ENCODE data around the gene SUGCT. TPM values are rescaled to one million over a fixed set of nuclear protein-coding genes. Genes with fewer than 3 reads are reported as not detected.

SUGCT gene
- polyA plus RNA-seq, 1 donor from 2014 or later, result 1.3 TPM

DNA sequence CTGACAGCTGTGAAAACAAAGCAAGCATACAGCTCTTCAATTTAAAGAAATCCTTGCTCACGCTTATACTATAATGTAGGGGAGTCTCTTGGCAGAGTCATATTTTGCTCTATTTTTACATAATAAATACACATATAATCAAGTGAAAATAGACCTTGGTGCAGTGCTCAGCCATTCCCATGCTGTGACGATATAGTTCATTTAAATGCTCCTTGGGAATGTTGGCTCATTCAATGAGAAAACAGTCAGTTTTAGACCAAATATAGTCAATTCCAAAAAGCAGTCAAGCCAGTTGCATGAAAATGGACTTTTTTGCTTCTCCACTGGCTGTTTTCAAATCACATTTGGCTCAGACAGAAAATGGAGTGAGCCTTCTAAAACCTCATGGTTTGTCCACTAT, 587.4 kb downstream of the SUGCT start:
- Mint-ChIP-seq H3K27ac (no peak overlapping the region), H3K4me1 (no peaks in the 10 kb centered on the region), H3K36me3 (peaks cover 1% of the 10 kb centered on the region), H3K4me3 (no peak overlapping the region), H3K27me3 (peaks cover 2% of the 10 kb centered on the region), H3K9me3 (no peaks in the 10 kb centered on the region)

DNA sequence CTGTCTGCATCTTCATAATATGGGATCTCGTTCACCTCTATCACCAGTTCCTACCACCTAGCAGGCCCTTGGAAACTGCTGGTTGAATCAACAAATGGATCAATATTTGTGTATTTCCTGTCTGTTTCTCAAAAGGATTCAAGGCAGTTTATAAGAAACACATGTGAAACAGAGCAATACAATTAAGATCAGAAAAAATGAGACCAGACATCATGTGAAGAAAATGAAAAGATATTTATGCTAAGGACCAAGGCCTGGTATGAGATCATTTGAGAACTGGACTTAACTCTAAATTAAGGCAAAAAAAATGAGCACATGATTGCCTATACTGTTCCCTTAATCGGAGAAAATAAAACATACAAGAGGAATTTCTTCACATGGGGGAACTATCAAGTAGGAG, 589.0 kb downstream of the SUGCT start:
- no peaks in the 10 kb centered on the region for H3K36me3 Mint-ChIP-seq
- no peak overlapping the region for H3K4me3 Mint-ChIP-seq
- no peaks in the 10 kb centered on the region for H3K9me3 Mint-ChIP-seq
- H3K27me3 Mint-ChIP-seq, result peaks cover 2% of the 10 kb centered on the region
- no peaks in the 10 kb centered on the region for H3K4me1 Mint-ChIP-seq
- H3K27ac Mint-ChIP-seq, result no peak overlapping the region

DNA sequence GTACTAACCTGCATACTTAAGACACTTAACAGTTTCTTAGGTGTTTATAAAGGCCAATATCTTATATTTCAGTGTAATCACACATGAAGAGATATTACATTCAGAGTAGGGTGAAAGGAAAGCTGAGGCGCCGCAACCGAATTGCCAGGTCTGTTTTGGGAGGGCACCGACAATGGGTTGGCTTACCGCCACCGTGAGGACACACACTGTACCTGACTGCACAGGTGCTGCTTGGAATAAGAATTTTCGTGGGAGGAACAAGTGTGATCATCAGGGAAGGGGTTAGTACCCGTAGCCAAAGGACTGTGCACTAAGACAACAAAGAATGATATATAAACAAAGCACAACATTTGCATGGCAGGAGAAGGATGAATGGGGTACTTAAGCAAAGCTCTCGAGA, 591.8 kb downstream of the SUGCT start:
- Mint-ChIP-seq H3K27me3 (peaks cover 2% of the 10 kb centered on the region), H3K9me3 (peaks cover 0 to 3% (median 2%) of the 10 kb centered on the region in 3 donors), H3K36me3 (no peaks in the 10 kb centered on the region), H3K4me1 (no peaks in the 10 kb centered on the region), H3K27ac (no peak overlapping the region), H3K4me3 (peak overlapping the region in 1 of 4 donors; percentile 58)

DNA sequence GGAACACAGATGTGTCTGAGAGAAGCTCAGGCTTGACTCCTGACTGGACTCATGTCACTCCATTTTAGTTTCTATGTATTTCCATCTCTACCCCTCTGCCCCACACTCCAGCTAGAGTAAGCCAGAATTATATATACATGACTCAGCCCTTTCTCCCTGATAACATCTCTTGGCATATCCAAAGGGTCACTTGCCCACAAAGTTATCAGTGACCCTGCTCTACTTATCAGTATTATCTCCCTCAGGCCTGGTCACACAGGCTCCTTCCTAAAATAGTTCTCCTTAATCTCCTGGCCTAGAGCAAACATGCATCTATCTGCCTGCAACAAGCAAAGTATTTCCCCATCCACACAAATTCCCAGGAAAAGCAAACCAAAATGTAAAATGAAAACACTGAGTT, 598.3 kb downstream of the SUGCT start:
- Mint-ChIP-seq H3K4me3 (no peak overlapping the region), H3K9me3 (peaks cover 0 to 6% (median 3%) of the 10 kb centered on the region in 3 donors), H3K36me3 (no peaks in the 10 kb centered on the region), H3K27ac (no peak overlapping the region), H3K27me3 (no peaks in the 10 kb centered on the region), H3K4me1 (no peaks in the 10 kb centered on the region)

DNA sequence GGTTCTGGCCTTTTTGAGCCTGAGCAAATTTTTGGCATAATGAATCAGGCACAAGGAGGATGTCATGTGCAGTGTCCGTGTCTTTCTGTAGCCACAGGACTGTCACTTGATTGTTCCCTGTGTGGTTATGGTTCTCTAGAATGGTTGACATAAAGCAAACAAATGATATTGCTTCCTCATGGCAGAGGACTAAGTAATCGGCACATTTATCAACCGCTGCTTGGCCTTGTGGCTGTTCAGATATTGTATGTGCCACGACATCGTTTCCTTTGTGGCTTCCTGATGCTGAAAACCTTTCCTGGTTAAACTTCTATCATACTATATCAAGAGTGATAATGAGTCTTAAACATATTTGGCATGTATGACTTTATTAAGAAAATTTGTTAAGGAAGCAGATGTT, 598.8 kb downstream of the SUGCT start:
- Mint-ChIP-seq H3K27me3 (no peaks in the 10 kb centered on the region), H3K36me3 (no peaks in the 10 kb centered on the region), H3K4me3 (no peak overlapping the region), H3K27ac (no peak overlapping the region), H3K9me3 (peaks cover 0 to 6% (median 3%) of the 10 kb centered on the region in 3 donors), H3K4me1 (no peaks in the 10 kb centered on the region)

DNA sequence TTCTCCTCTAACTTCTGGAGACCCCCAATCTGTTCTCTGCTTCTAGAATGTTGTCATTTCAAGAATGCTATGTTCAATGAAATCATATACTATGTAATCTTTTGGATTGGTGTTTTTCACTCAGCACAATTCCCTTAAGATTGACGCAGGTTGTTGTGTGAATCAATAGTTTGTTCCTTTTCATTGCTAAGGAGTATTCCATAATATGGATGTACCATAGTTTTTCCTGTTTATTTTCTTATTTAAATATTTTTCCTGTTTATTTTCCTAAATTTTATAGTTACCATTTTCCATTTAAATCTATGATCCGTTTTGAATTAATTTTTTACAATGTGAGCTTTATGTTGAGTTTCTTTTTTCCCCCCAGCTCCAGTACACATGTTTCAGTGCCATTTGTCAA, 604.5 kb downstream of the SUGCT start:
- H3K9me3 Mint-ChIP-seq, result peaks cover 0 to 3% (median 0%) of the 10 kb centered on the region in 3 donors
- no peak overlapping the region for H3K27ac Mint-ChIP-seq
- H3K27me3 Mint-ChIP-seq, result no peaks in the 10 kb centered on the region

DNA sequence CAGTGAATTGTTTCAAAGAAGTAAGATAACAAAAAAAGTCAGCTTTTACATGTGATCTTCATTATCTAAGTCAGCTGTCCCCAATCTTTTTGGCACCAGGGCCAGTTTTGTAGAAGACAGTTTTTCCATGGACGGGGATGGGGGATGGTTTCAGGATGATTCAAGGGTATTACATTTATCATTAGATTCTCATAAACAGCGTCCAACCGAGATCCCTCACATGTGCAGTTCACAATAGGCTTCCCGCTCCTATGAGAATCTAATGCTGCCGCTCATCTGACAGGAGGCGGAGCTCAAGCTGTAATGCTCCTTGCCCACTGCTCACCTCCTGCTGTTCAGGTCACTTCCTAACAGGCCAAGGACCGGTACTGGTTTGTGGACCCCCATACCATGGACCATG, 607.5 kb downstream of the SUGCT start:
- no peaks in the 10 kb centered on the region for H3K4me1 Mint-ChIP-seq
- no peak overlapping the region for H3K4me3 Mint-ChIP-seq
- H3K9me3 Mint-ChIP-seq, result no peaks in the 10 kb centered on the region
- no peak overlapping the region for H3K27ac Mint-ChIP-seq
- no peaks in the 10 kb centered on the region for H3K27me3 Mint-ChIP-seq
- no peaks in the 10 kb centered on the region for H3K36me3 Mint-ChIP-seq

More for the DNA sequence above, 604.5 kb downstream of the SUGCT start:
- no peaks in the 10 kb centered on the region for H3K36me3 Mint-ChIP-seq
- H3K4me1 Mint-ChIP-seq, result no peaks in the 10 kb centered on the region
- no peak overlapping the region for H3K4me3 Mint-ChIP-seq

DNA sequence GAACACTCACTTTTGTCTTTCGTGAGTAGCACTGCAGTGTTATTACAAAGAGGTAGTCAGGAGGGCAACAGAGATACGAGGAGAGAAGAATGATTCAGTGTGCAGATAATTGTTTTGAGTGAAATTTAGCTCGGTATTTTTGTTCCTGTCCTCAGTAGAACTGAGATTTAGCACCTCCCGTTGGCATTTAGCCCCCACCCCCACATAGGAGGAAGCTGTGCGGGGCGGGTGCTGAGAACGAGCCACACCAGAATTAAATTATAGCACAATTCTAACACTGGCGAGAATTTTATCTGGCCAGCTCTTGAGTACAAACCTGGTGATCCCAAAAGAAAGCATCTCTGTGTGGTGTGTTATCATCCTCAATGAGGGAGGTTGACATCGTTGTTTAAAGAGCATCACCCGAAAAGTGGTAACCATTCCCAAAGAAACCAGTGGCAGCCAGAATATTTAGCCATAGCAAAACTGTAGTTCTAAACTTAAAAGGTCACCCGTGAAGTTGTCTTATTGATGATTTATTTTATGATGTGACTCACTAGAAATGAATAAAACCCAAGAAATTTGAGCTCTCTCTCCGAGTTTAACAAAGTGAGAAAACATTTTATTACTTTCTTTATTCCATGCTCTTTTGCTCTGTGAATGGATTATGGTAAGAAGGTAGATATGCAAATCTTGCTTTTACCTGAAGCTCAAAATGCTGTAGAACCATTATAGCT, 612.2 kb downstream of the SUGCT start:
- Mint-ChIP-seq H3K4me1 (no peaks in the 10 kb centered on the region), H3K27ac (no peak overlapping the region), H3K9me3 (no peaks in the 10 kb centered on the region), H3K4me3 (no peak overlapping the region), H3K36me3 (peaks cover 3% of the 10 kb centered on the region), H3K27me3 (no peaks in the 10 kb centered on the region)

DNA sequence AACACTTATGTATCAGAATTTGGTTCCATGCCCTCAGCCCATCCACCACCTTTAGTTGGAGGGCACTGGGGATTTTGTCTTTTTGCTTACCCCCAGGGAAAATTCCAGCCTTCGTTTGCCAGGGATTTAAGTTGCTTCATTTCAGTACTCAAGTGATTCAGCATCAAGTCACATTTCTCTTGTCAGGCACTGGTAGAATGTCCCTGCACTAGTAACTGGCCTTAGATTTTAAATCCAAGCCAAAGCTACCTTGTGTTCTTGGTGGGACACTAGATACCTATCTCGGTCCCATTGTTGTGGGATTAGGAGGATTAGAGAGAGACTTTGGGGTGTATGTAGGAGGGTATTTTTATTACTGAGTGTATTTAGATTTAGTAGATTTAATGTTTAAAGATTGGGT, 613.1 kb downstream of the SUGCT start:
- H3K36me3 Mint-ChIP-seq, result peaks cover 3% of the 10 kb centered on the region
- H3K27me3 Mint-ChIP-seq, result no peaks in the 10 kb centered on the region
- H3K4me3 Mint-ChIP-seq, result no peak overlapping the region
- H3K27ac Mint-ChIP-seq, result no peak overlapping the region
- H3K4me1 Mint-ChIP-seq, result no peaks in the 10 kb centered on the region
- H3K9me3 Mint-ChIP-seq, result no peaks in the 10 kb centered on the region

DNA sequence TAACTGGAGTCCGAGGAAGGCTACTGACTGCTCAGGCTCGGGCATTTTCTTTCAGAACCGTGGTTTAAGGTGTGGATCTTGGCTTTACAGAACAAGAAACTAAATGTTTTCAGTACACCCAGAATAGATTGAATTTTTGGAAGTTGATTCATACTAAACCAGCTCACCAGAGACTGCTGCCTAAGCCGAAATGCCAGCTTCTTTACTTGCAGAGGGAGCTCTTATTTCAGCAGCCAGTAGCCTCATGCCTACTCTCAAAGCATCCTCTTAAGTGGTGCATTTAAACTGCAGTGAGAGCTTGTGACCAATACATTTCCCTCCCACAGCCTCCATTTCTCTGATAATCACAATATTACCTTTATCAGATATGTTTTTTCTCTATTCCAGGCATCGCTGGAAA, 615.1 kb downstream of the SUGCT start:
- Mint-ChIP-seq H3K9me3 (no peaks in the 10 kb centered on the region), H3K36me3 (peaks cover 3% of the 10 kb centered on the region), H3K27me3 (no peaks in the 10 kb centered on the region), H3K4me1 (no peaks in the 10 kb centered on the region), H3K27ac (no peak overlapping the region), H3K4me3 (no peak overlapping the region)

DNA sequence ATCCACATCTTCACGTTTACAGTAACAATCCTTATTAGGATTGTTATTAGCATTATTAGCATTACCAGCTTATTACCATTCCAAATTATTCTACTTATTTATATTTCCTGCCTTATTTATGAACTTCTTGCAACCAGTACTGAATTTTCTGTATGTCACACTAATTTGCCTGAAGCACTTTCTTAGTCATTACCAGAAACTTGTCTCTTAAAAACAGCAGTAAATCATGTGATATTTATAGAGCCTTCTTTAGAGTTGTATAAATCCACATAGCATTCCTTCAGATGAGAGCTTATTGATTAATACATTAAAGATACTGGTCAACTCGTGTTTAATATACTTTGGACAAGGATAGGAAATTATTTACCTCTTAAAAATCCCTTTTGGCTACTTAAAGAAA, 618.6 kb downstream of the SUGCT start:
- Mint-ChIP-seq H3K4me3 (no peak overlapping the region), H3K9me3 (no peaks in the 10 kb centered on the region), H3K27me3 (no peaks in the 10 kb centered on the region), H3K36me3 (peaks cover 3% of the 10 kb centered on the region), H3K4me1 (no peaks in the 10 kb centered on the region), H3K27ac (no peak overlapping the region)

DNA sequence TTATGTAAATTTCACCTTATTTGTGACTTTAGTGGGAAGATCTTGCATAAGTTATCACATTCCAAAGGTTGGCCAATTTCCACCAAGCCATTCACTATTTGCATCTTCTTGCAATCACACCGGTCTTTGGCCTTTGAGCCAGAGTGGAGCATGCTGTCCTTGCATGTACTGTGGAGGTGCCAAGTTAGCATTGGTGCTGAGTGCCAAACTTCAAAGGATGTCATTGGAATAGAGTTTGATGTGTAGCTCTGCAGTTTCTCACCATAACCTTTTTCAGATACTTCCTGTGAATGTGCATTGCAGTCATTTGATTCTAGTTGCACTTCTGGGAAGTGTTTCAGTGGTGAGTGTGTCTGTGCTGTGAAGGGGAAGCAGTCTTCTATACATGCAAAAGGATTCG, 620.6 kb downstream of the SUGCT start:
- H3K36me3 Mint-ChIP-seq, result peaks cover 3% of the 10 kb centered on the region
- no peaks in the 10 kb centered on the region for H3K9me3 Mint-ChIP-seq
- H3K4me1 Mint-ChIP-seq, result no peaks in the 10 kb centered on the region
- no peak overlapping the region for H3K27ac Mint-ChIP-seq
- no peaks in the 10 kb centered on the region for H3K27me3 Mint-ChIP-seq
- no peak overlapping the region for H3K4me3 Mint-ChIP-seq

DNA sequence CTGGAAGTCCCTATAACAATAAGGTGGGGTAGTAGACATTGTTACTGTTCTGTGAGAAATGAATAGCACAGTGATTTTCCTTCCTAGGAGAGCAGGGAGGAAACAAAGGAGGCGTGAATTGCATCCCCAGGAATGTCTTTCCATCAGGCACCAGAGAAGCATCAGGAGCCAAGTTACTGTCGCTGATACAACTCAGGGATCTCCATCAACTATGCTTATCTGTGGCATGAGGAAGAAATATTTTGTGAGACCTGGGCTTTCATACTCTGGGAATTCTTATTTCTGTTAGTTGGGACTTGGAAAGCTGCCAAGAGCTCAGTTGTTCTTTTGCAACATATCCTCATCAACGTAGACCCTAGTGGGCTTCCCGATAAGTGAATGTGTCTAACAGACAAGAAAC, 622.3 kb downstream of the SUGCT start:
- no peaks in the 10 kb centered on the region for H3K4me1 Mint-ChIP-seq

DNA sequence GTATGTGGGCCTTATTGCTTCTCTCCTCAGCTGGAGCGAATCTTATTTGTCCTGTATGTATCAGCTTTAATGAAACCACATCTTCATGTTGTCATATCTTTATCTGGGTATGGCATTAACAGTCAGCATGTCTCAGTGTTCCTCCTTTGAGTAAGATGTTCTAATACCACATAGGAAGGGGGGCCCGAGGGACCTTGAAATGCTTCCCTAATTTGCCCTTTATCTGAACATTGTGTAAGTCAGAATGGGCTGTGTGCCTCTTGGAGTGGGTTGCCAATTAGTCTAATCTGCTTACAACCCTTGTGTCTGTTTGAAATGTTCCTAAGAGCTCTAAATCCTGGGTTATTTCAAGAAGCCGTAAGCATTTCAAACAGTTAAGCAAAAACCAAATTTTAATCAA, 623.8 kb downstream of the SUGCT start:
- H3K9me3 Mint-ChIP-seq, result peaks cover 0 to 2% (median 0%) of the 10 kb centered on the region in 3 donors
- no peaks in the 10 kb centered on the region for H3K4me1 Mint-ChIP-seq
- no peak overlapping the region for H3K27ac Mint-ChIP-seq
- H3K36me3 Mint-ChIP-seq, result peaks cover 1% of the 10 kb centered on the region
- no peak overlapping the region for H3K4me3 Mint-ChIP-seq
- peaks cover 3% of the 10 kb centered on the region for H3K27me3 Mint-ChIP-seq

More for the DNA sequence above, 622.3 kb downstream of the SUGCT start:
- no peak overlapping the region for H3K27ac Mint-ChIP-seq
- peaks cover 0 to 1% (median 0%) of the 10 kb centered on the region in 3 donors for H3K9me3 Mint-ChIP-seq
- no peak overlapping the region for H3K4me3 Mint-ChIP-seq
- peaks cover under 1% of the 10 kb centered on the region for H3K36me3 Mint-ChIP-seq
- peaks cover 3% of the 10 kb centered on the region for H3K27me3 Mint-ChIP-seq

DNA sequence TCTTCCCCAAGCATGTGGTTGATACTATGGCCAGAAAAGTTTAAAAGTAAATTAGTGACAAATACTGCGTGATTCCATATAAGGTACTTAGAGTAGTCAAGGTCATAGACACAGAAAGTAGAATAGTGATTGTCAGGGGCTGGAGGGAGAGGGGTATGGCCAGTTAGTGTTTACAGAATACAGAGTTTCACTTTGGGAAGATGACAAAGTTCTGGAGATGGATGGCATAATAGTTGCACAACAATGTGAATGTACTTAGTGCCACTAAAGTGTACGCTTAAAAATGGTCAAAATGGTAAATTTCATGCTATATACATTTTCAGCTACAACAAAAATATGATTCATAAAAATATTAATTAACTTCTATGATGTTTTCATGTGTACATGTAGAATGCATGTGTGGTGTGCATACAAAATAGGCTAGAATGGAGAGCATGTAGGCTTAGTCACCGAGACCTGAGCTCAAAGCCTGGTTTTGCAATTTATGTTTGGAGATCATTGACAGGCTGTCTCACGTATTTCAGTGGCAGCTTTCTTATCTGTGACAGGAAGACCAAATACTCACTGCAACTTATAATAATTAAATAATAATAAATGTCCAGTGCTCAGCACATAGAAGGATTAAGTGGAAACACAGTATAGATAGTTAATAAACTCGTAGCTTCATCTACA, 625.6 kb downstream of the SUGCT start:
- H3K9me3 Mint-ChIP-seq, result peaks cover 0 to 2% (median 0%) of the 10 kb centered on the region in 3 donors
- no peaks in the 10 kb centered on the region for H3K4me1 Mint-ChIP-seq
- H3K27ac Mint-ChIP-seq, result no peak overlapping the region
- H3K4me3 Mint-ChIP-seq, result no peak overlapping the region
- H3K36me3 Mint-ChIP-seq, result peaks cover 1% of the 10 kb centered on the region
- H3K27me3 Mint-ChIP-seq, result peaks cover 3% of the 10 kb centered on the region

DNA sequence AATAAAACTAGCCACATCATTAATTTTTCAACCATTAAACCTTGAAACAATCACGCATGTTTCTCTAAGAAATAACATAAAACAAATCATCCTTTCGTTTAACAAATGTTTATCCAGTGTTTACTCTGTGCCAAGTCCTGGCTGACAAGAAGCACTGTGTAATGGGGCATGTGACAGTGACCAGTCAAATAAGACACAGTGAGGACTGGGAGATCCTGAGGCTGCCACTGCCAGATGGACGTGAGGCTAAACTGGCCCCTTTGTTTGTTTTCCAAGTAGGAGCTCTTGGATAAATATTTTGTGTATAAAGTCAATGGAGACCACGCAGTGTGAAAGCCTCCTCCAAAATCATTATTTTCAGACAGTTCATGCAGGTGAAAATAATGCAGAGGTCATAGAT, 626.2 kb downstream of the SUGCT start:
- no peaks in the 10 kb centered on the region for H3K4me1 Mint-ChIP-seq
- peaks cover 3% of the 10 kb centered on the region for H3K27me3 Mint-ChIP-seq
- no peak overlapping the region for H3K27ac Mint-ChIP-seq
- no peak overlapping the region for H3K4me3 Mint-ChIP-seq
- peaks cover 1% of the 10 kb centered on the region for H3K36me3 Mint-ChIP-seq
- H3K9me3 Mint-ChIP-seq, result peaks cover 0 to 2% (median 0%) of the 10 kb centered on the region in 3 donors
